HK-2 (cell line): ENCODE results near the gene VEZT.
"Not testable (repeated sequence)": the region's sequence is repeated elsewhere in the genome, so short reads cannot be mapped to it uniquely, and the experiment has no call there.

Source experiments
- DNase-seq: peaks from one replicate; pipeline ENCODE4 v3.0.0-alpha.2; 2018; ENCODE audit not compliant: unreplicated experiment

The VEZT gene, protein sequence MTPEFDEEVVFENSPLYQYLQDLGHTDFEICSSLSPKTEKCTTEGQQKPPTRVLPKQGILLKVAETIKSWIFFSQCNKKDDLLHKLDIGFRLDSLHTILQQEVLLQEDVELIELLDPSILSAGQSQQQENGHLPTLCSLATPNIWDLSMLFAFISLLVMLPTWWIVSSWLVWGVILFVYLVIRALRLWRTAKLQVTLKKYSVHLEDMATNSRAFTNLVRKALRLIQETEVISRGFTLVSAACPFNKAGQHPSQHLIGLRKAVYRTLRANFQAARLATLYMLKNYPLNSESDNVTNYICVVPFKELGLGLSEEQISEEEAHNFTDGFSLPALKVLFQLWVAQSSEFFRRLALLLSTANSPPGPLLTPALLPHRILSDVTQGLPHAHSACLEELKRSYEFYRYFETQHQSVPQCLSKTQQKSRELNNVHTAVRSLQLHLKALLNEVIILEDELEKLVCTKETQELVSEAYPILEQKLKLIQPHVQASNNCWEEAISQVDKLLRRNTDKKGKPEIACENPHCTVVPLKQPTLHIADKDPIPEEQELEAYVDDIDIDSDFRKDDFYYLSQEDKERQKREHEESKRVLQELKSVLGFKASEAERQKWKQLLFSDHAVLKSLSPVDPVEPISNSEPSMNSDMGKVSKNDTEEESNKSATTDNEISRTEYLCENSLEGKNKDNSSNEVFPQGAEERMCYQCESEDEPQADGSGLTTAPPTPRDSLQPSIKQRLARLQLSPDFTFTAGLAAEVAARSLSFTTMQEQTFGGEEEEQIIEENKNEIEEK

DNA sequence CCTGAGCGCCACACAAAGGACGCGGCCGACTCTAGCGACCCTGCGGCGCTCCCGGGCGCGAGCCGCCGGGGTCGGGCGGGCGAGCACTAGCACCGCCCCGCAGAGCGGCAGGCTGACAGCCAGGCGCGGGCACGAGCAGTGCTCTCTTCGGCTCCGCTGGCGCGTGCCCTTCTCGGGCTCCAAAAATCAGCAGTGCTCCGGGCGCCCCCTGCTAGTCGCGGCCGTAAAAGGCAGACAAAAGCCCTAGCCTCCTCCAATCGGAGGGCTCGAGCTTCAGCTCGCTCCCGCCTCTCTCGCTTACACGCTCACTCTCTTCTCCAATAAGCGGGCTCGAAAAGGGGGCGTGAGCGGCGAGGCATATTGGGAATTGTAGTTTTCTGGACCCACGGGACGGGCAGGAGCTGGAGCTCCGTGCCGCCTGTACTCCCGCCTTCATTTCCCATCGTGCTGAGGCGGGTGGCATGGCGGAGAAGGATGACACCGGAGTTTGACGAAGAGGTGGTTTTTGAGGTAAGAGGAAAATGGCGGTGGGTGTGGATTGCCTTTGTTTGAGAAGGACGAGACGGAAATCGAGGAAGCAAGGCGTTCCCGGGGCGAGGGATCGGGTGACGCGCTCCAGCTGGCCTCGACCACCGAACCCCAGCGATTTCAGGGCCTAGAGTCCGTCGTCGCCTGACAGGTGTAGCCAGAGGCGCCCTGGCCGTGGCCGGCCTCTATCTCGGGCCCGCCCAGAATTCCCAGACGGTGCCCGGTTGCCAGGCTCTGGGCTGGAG is at the start of gene VEZT, which contains the start of gene FGD6:
VEZT (plus strand) TSS at position 431 of the 773 bp plus-strand sequence; CDS start at position 475, 44 bp downstream.
FGD6 (minus strand) TSS at position 91 of the 773 bp plus-strand sequence. CDS start 227 bp downstream, outside the sequence.
- DNase-seq: peak; percentile 99

DNA sequence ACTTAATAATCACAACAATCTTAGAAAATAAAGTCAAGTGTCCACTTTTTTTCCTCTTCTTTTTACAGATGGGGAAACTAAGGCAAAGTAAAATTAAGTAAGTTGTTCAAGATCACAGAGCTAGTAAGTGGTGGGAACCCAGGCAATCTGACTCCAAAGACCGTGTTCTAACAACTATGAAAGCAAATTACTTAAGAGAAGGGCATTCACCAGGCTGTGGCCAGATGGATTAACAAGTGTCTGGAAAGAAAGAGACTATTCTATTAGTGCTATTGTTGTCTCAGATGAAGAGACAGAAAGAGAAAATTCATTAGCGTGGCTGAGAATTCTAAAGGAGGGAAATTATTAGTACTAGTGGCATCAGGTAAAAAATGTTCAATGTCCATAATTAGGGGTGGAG is 48.9 kb upstream of the VEZT start:
- no peak for DNase-seq

DNA sequence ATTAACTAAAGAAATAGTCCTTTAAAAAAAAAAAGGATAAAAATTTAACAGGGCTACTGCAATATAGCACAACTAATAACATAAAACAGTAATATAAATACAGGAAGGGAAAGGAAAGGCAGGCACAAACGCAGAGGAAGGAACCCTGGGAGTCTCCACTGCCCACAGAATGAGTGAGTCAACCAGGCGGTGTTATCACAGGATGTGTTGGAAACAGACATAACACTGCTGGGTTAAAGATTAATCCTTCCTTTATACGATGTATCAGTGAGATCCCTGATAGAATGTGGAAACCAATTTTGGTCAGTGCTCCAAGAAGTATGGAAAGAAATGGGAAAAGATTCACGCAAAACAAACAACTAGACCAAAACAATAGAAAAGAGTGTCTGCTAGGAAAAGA is 48.2 kb upstream of the VEZT start:
- DNase-seq: peak; percentile 63

DNA sequence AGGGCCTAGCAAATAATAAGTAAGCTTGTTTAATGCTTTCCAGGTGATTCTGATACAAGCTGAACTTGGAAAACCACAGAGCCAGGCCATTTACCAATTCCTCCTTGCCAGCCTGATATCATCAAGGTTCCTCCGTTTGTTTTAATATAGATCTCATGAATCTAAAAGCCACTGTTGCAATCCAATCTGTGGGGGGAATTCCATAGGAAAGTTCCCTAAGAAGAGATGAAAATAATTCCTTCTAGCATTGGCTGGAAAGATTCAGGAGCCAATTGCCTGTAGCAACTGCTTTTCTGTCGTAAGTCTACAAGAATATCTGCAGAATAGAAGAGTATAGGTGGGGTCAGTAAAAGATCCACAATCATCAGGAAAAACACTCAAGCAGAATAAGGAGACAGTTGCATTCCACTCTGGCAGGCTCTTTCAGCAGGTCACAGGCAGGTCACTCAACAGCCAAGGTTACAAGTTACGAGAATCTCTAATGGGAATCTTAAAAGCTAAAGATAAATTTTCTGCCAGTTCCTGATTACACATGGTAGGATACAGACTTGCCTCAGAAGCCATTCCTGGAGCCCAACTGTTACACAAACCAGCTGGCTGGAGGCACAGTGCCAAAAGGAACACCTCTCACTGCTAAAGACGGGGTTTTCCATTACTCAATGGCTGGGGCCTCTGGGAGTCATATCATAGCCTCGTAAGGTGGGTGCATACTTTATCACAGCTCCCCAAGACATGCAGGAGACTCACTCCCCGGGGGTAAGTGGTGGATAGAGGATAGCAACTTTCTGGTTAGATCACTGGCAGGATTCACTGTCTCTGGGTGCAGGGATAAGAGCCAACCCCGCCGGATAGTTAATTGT is 44.0 kb upstream of the VEZT start:
- DNase-seq: peak; percentile 77

DNA sequence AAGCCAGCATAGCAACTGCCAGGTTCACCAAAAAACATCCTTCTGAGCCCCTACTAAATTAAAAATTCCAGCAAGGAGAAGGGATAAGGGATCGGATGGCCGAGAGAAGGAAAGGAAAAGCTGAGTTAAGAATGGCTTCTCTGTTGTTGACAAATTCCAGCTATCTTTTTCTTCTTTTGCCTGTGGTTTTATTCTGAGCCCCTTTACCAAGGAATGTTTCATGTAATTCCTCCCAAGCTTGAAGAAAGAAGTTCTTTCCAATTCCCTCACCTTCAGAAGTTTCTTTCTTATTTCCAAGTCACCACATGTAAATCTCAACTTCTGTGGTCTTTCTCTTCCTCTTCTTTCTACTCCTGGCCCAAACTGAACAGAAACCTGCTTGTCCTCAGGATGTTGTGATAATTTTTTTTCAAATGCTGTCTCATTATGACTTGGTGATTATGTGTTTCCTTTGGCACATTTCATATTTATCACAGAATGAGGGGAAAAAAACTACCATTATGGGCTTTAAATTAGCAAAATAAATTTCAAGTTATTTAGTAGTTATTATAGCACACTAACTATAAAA is 40.3 kb upstream of the VEZT start:
- DNase-seq: no peak

DNA sequence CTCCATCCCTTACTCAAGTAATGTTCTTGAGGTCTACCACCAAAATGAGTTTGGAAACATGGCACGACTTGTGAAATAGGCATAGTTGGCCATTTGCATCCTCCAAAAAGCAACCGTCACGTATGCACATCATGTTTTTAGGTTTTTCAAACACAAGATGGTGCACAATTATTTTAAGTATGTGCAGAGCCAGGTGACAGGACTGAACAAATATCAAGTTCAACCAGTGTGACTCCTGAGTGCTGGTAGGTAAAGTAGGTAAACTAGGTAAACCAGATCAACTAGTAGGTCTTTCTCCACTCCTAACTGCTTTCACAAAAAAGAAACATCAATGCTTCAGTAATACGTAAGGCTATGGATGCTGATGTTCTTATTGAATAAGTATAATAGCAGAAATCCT is 39.5 kb upstream of the VEZT start:
- no peak for DNase-seq

DNA sequence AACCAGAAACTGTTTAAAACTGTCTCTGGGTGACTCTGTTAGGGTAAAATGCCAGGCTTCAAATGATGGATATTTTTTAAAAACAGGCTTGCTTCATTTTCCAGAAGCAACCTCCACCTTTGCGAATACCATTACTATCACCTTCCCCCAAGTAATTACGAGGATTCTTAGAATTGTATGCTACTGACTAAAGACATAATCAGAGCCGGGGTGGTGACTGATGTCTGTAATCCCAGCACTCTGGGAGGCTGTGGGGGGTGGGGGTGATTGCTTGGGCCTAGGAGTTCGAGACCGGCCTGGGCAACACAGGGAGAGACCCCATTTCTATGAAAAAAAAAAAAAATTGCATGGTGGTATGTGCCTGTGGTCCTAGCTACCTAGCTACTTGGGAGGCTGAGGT is 38.6 kb upstream of the VEZT start:
- no peak for DNase-seq

DNA sequence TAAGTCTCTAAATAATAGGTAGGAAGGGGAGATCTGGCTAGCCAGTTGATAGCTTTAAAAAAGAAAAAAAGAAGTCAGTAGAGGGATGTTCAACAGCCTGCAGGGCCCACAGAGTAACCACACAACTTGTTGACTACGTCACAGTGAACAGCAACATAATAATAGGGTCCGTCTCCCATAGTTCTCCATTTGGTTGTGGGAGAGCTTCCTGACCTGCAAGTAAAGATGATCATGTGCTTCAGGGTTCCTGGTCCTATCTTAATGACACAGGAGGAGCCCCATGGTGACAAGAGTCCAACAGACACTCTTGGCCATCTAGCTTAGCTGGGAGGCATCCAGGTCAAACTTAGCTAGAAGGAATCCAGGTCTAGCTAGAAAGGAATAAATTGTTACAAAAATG is 36.5 kb upstream of the VEZT start:
- no peak for DNase-seq

DNA sequence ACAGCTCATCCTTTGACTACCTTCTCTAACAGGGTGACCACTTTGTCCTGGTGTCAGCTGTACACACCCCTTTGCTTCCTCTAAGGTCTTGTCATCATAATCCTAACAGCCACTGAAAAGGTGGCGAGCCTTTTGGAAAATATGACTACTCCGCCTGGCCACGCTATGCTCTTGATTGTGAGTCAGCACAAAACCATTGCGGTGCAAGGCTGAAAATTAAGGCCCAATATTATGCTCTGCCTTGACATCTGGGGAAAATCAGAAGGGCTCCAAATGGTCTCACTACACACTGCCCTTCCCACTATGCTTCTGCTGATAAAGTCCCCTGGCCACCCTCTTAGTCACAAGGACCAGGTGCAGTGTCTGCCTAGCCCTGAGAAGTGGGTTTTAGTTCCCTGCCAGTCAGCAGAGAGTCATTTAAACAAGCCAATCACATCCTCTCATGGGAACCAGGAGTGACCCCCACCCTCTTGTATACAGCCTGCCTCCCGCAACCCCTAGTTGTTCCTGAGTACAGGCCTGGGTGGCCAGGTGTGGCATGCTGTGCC is 34.7 kb upstream of the VEZT start:
- peak; percentile 35 for DNase-seq

DNA sequence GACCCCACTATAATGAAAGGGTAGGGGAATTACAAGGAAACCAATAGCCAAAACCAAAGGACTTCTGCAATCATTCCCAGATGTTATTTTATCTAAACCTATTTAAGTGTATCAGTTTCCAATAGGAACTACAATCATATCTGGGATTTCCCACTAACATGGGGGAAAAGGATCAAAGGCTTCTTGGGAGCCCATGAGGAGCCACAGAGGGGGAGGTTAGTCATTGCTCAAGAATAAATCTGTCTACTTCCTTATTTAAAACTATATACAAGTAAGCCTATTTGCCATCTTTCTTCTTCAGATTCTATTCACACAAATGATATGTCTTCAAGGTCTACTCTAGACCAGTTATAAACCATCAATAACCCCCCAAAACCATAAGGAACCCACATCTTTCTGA is 33.5 kb upstream of the VEZT start:
- no peak for DNase-seq

DNA sequence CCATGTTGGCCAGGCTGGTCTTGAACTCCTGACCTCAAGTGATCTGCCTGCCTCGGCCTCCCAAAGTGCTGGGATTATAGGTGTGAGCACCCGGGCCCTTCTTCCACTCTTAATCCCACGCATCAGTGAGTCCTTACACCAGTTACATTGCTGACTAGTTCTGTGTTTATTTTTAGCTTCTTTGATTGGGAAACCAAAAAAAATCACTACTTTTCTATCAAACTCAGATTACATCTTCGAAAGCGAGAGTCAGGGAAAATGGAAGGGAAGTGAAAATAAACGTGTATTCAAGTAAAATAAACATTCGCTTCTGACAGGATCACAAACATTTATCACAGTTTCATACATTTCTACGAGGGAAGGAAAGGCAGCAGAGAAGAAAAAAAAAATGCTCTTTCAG is 32.5 kb upstream of the VEZT start:
- DNase-seq: no peak

DNA sequence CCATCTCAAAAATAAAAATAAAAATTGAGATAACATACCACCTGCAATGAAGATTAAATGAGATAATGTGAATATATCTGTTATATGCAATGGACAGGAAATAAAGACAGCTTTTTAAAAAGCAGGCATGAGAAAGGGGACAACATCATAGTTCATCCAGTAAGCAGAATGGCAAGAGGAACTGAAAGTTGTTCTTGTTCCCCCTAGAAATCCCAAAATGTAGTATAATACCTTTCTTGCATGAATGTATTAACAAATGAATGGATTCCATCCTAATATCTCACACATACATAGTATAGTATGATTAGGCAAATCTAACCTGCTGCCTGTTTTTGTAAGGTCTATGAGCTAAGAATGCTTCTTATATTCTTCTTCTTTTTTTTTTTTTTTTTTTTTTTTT is 31.8 kb upstream of the VEZT start:
- DNase-seq: no peak

DNA sequence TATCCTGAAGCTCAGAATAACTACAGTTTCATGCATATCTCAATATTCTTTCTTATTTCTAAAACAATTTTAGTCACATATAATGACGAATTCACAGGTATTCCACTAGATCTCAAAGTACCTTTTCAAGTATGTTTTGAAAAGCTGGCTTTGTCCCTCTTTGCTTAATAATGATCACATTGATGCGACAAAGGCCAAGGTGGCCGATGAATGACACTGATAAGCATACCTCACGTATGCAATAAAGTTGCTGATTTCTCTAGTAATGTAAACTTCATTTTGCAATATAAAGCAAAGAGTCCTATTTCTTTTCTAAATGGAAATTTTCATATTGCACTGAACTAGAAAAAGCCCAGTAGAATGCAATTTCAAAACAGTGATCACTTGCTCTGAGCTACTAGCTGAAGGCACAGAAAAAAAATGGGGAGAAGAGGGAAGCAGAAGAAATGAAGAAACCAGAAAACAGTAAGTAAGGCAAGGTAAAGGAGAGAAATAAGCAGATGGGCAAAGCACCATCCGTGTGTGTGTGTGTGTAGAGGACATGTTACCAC is 29.7 kb upstream of the VEZT start:
- DNase-seq: no peak

DNA sequence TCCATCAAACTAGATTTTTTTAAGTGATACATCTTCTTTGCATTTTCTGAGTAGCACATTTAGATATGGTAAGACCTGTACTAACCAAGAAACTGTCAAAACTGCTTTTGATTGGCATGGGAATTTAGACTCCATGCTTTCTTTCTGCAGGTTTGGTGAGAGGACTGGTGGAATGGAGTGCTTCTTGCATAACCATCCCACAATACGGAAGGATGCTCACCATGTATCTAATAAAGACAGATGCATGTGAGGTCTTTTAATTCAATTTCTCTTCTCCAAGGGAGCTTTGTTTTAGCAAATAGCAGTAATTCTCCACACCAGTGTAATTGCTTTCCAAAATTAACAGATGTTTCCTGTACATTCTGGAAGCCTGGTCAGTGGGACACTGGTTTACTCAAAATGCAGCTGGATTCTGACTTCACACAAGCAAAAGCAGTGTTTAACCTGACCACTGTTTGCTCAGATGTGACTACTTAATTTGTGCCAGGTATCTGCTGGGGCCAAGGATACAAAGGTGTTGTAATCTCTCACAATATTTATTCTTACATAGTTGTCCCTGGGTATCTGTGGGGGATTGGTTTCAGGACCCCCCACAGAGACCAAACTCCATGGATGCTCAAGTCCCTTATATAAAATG is 26.4 kb upstream of the VEZT start:
- no peak for DNase-seq

DNA sequence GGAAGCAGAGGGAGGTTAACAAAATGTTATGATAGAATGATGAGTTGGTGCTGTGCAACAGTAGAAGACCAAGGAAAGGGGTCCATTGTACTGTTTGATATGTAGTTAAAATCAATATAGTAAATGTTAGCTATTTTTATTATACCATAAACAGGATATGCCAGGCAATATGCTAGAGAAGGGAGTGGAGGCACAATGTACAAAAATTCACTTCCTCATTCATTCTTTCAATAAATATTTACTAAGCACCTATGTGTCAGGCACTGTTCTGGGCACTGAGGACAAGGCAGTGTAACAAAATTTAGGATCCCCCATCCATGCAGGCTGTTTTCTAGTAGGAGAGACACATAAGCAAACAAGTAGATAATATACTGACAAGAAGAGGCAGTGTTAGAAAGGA is 25.3 kb upstream of the VEZT start:
- no peak for DNase-seq

DNA sequence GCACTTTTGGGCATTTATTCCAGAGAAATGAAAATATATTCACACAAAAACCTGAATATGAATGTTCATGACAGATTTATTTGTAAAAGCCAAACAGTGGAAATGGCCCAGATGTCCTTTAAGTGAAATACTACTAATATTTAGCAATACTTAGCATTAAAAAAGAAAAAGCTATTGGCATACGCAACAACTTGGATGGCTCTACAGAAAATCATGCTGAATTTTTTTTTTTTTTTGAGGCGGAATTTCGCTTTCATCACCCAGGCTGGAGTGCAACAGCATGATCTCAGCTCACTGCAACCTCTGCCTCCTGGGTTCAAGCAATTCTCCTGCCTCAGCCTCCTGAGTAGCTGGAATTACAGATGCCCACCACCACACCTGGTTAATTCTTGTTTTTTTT is 24.5 kb upstream of the VEZT start:
- DNase-seq: no peak

DNA sequence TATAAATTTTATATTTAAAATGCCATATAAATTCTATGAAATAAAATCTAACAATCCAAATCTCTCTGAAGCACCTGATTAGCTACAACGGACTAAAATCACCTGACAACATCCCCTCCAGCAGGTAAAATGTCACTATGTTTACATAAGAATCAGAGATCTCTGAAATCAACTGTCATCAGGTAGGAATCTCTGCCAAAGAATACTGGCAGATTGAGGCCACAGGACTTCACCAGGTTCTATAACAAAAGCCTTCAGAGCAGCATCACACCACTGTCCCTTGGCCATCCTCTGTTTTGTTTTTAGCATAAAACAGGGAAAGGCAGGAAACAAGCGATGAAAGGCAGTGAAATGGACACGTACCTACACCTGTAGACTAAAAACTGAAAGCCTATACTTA is 22.5 kb upstream of the VEZT start:
- DNase-seq: no peak

DNA sequence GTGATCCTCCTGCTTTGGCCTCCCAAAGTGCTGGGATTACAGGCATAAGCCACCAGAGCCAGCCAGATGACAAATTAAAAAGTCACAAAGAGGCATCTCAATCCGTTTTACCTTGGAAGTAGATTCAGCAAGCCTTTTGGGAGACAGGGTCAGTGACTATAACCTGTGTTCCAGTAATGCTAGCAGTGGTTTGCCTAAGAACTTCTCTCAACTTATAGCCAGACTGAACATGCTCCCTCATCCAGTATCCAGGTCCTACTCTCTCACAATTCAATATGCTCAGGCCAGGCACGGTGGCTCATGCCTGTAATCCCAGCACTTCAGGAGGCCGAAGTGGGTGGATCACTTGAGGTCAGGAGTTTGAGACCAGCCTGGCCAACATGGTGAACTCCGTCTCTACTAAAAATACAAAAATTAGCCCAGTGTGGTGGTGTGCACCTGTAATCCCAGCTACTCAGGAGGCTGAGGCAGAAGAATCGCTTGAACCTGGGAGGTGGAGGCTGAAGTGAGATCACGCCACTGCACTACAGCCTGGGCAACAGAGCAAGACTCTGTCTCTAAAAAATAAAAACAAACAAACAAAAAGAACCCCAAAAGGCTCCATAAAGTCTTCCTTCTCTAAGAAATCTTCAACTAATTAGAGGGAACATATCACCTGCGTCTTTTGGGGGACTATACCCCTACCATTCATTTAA is 20.6 kb upstream of the VEZT start:
- DNase-seq: not testable (repeated sequence)

DNA sequence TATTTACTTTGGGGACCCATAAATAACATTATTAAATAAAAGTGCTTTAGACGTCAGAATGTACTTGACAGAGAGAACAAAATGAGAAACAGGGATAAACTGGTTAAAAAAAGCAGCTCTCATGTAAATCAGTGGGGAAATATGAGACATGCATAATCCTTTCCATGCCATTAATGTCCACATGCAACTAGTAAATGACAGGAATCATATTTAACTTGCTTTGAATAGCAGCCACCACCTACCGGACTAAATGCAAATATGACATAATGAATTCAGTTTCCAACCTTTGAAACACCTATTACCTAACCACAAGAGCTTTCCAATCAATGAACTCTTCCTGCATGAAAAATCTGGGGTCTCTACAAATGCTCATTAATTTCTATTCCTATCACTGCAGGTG is 20.0 kb upstream of the VEZT start:
- DNase-seq: no peak
